Trophoblast cell (in vitro differentiated cells and primary cell): ENCODE results near the gene OLFM1.

ENCODE experiments used
- DNase-seq, 2 donors: peaks; one replicate each; pipeline ENCODE4 v3.0.0-alpha.2; 2016
- H2AFZ ChIP-seq: 2 replicates; pipeline ENCODE4 v1.6.1; 2013; ENCODE audit warnings: low read length, moderate library complexity, mild to moderate bottlenecking; ENCODE audit not compliant: insufficient read depth, poor library complexity
- H2AK5ac ChIP-seq: 2 replicates; pipeline ENCODE4 v1.6.1; 2013; ENCODE audit warnings: mild to moderate bottlenecking, low read length
- H2BK120ac ChIP-seq: 2 replicates; pipeline ENCODE4 v1.6.1; 2013; ENCODE audit warnings: low read length, mild to moderate bottlenecking, moderate library complexity; ENCODE audit not compliant: insufficient read depth, poor library complexity
- H2BK12ac ChIP-seq: 2 replicates; pipeline ENCODE4 v1.6.1; 2013; ENCODE audit warnings: mild to moderate bottlenecking, low read length, moderate library complexity
- H2BK5ac ChIP-seq: 2 replicates; pipeline ENCODE4 v1.6.1; 2013; ENCODE audit warnings: low read length, low read depth, moderate library complexity, mild to moderate bottlenecking; ENCODE audit not compliant: poor library complexity
- H3K14ac ChIP-seq: 2 replicates; pipeline ENCODE4 v1.6.1; 2013; ENCODE audit warnings: mild to moderate bottlenecking, low read length
- H3K18ac ChIP-seq: 2 replicates; pipeline ENCODE4 v1.6.1; 2013; ENCODE audit warnings: mild to moderate bottlenecking, low read length
- H3K23ac ChIP-seq: 2 replicates; pipeline ENCODE4 v1.6.1; 2013; ENCODE audit warnings: low read length
- H3K27ac ChIP-seq: 2 replicates; pipeline ENCODE4 v1.5.1; 2013; ENCODE audit warnings: low read depth, mild to moderate bottlenecking, inconsistent platforms, low read length, moderate library complexity
- H3K27me3 ChIP-seq: 2 replicates; pipeline ENCODE4 v1.6.1; 2013; ENCODE audit warnings: inconsistent platforms, mild to moderate bottlenecking, low read length, moderate library complexity; ENCODE audit not compliant: insufficient read depth
- H3K36me3 ChIP-seq, 2 experiments: 1 replicate in 1 of 2; 2 replicates in 1 of 2; pipeline ENCODE4 v1.6.1; 2013; ENCODE audit warnings: low read length in 2 of 2, mild to moderate bottlenecking in 2 of 2, moderate library complexity in 1 of 2; ENCODE audit not compliant: insufficient read depth in 2 of 2, control insufficient read depth in 1 of 2
- H3K4ac ChIP-seq: 2 replicates; pipeline ENCODE4 v1.6.1; 2013; ENCODE audit warnings: low read depth, mild to moderate bottlenecking, low read length, moderate library complexity
- H3K4me1 ChIP-seq, 2 experiments: 1 replicate in 1 of 2; 2 replicates in 1 of 2; pipeline ENCODE4 v1.6.1; 2013; ENCODE audit warnings: low read length in 2 of 2, mild to moderate bottlenecking in 2 of 2, moderate library complexity in 1 of 2; ENCODE audit not compliant: insufficient read depth in 2 of 2, control insufficient read depth in 1 of 2
- H3K4me2 ChIP-seq: 2 replicates; pipeline ENCODE4 v1.6.1; 2013; ENCODE audit warnings: inconsistent platforms, mild to moderate bottlenecking, low read length, moderate library complexity
- H3K4me3 ChIP-seq: 2 replicates; pipeline ENCODE4 v1.5.1; 2013; ENCODE audit warnings: mild to moderate bottlenecking, low read depth, low read length, inconsistent platforms
- H3K79me1 ChIP-seq: one replicate; pipeline ENCODE4 v1.6.1; 2013; ENCODE audit warnings: low read length
- H3K79me2 ChIP-seq: 2 replicates; pipeline ENCODE4 v1.6.1; 2013; ENCODE audit warnings: low read length, mild to moderate bottlenecking; ENCODE audit not compliant: control insufficient read depth, insufficient read depth, poor library complexity
- H3K9ac ChIP-seq: 2 replicates; pipeline ENCODE4 v1.6.1; 2013; ENCODE audit warnings: mild to moderate bottlenecking, low read length
- H3K9me3 ChIP-seq: 2 replicates; pipeline ENCODE4 v1.6.1; 2013; ENCODE audit warnings: low read depth, mild to moderate bottlenecking, control low read depth, inconsistent platforms, low read length; ENCODE audit not compliant: insufficient read depth
- H4K12ac ChIP-seq: 2 replicates; pipeline ENCODE4 v1.6.1; 2013; ENCODE audit warnings: low read depth, mild to moderate bottlenecking, low read length, moderate library complexity
- H4K8ac ChIP-seq: 2 replicates; pipeline ENCODE4 v1.6.1; 2013; ENCODE audit warnings: low read depth, mild to moderate bottlenecking, low read length, moderate library complexity
- H4K91ac ChIP-seq: one replicate; pipeline ENCODE4 v1.6.1; 2013; ENCODE audit warnings: low read depth, mild to moderate bottlenecking, low read length, moderate library complexity
- WGBS: extraction: QIAGEN DNeasy Blood & Tissue Kit; methylation state at CpG from one replicate; pipeline ENCODE4 v1.1.7; 2013; ENCODE audit warnings: missing lambda C conversion rate; ENCODE audit not compliant: insufficient read length, insufficient coverage; ENCODE audit errors: extremely low coverage; 5-methylcytosine and 5-hydroxymethylcytosine counted together

Gene OLFM1

GRCh38 chr9:135102331-135102730 is 14.9 kb downstream of the OLFM1 start:
- Histone ChIP-seq H4K8ac (no peak overlapping the region), H2BK5ac (no peak overlapping the region), H2BK12ac (no peak overlapping the region), H3K18ac (no peak overlapping the region), H3K4me3 (no peak overlapping the region), H4K91ac (no peak overlapping the region), H3K27ac (no peak overlapping the region), H3K4me2 (no peak overlapping the region), H3K36me3 (no peaks in the 10 kb centered on the region), H3K79me2 (no peaks in the 10 kb centered on the region), H3K23ac (no peak overlapping the region), H3K4me1 (no peaks in the 10 kb centered on the region), H3K9me3 (no peaks in the 10 kb centered on the region), H2AK5ac (no peak overlapping the region), H3K79me1 (no peaks in the 10 kb centered on the region), H3K9ac (no peak overlapping the region), H2BK120ac (no peak overlapping the region), H4K12ac (no peak overlapping the region), H3K27me3 (no peaks in the 10 kb centered on the region), H2AFZ (no peak overlapping the region), H3K14ac (no peak overlapping the region), H3K4ac (no peak overlapping the region)
- DNase-seq, result no peak
- no CpG with 5 or more reads among the region's 12 CpGs for WGBS

GRCh38 chr9:135103001-135103446 is 15.6 kb downstream of the OLFM1 start:
- no CpG with 5 or more reads among the region's 9 CpGs for WGBS

GRCh38 chr9:135103931-135104639 is 16.6 kb downstream of the OLFM1 start:
- no peak overlapping the region for H2AFZ ChIP-seq
- H4K12ac ChIP-seq, result no peak overlapping the region
- H3K9ac ChIP-seq, result no peak overlapping the region

More at GRCh38 chr9:135103001-135103446, 15.6 kb downstream of the OLFM1 start:
- Histone ChIP-seq H3K4me3 (no peak overlapping the region), H3K9ac (no peak overlapping the region), H2BK5ac (no peak overlapping the region), H3K4me2 (no peak overlapping the region), H3K4ac (no peak overlapping the region), H3K18ac (no peak overlapping the region), H3K23ac (no peak overlapping the region), H3K79me1 (no peaks in the 10 kb centered on the region), H2AK5ac (no peak overlapping the region), H2BK120ac (no peak overlapping the region), H2BK12ac (no peak overlapping the region), H3K9me3 (no peaks in the 10 kb centered on the region), H2AFZ (no peak overlapping the region), H4K12ac (no peak overlapping the region), H3K14ac (no peak overlapping the region), H3K4me1 (no peaks in the 10 kb centered on the region), H3K79me2 (no peaks in the 10 kb centered on the region), H3K27ac (no peak overlapping the region), H4K91ac (no peak overlapping the region), H4K8ac (no peak overlapping the region), H3K27me3 (no peaks in the 10 kb centered on the region), H3K36me3 (no peaks in the 10 kb centered on the region)
- DNase-seq, result no peak

GRCh38 chr9:135104761-135105160 is 17.3 kb downstream of the OLFM1 start:
- H2BK120ac ChIP-seq, result no peak overlapping the region
- no peak overlapping the region for H3K23ac ChIP-seq
- H3K79me1 ChIP-seq, result no peaks in the 10 kb centered on the region
- H2AK5ac ChIP-seq, result no peak overlapping the region
- H3K4me1 ChIP-seq, result no peaks in the 10 kb centered on the region
- H4K91ac ChIP-seq, result no peak overlapping the region
- no peaks in the 10 kb centered on the region for H3K27me3 ChIP-seq
- no peak overlapping the region for H2AFZ ChIP-seq
- no peak overlapping the region for H4K12ac ChIP-seq
- no peak overlapping the region for H3K4me2 ChIP-seq
- H3K9ac ChIP-seq, result no peak overlapping the region
- WGBS, result no CpG with 5 or more reads among the region's 12 CpGs
- no peaks in the 10 kb centered on the region for H3K36me3 ChIP-seq
- H3K9me3 ChIP-seq, result no peaks in the 10 kb centered on the region
- no peak overlapping the region for H4K8ac ChIP-seq
- H3K79me2 ChIP-seq, result no peaks in the 10 kb centered on the region
- H2BK5ac ChIP-seq, result no peak overlapping the region
- H3K27ac ChIP-seq, result no peak overlapping the region
- no peak overlapping the region for H3K4ac ChIP-seq
- no peak for DNase-seq
- H3K14ac ChIP-seq, result no peak overlapping the region
- no peak overlapping the region for H3K4me3 ChIP-seq
- no peak overlapping the region for H2BK12ac ChIP-seq
- no peak overlapping the region for H3K18ac ChIP-seq

More at GRCh38 chr9:135103931-135104639, 16.6 kb downstream of the OLFM1 start:
- Histone ChIP-seq H2BK120ac (no peak overlapping the region), H3K36me3 (no peaks in the 10 kb centered on the region), H3K4me2 (no peak overlapping the region), H3K27ac (no peak overlapping the region), H3K18ac (no peak overlapping the region), H3K4ac (no peak overlapping the region), H3K23ac (no peak overlapping the region), H2BK5ac (no peak overlapping the region), H3K4me3 (no peak overlapping the region), H3K79me2 (no peaks in the 10 kb centered on the region), H4K8ac (no peak overlapping the region), H4K91ac (no peak overlapping the region), H3K4me1 (no peaks in the 10 kb centered on the region), H3K27me3 (no peaks in the 10 kb centered on the region), H2BK12ac (no peak overlapping the region), H3K79me1 (no peaks in the 10 kb centered on the region), H3K14ac (no peak overlapping the region), H2AK5ac (no peak overlapping the region), H3K9me3 (no peaks in the 10 kb centered on the region)
- DNase-seq, result no peak
- WGBS, result no CpG with 5 or more reads among the region's 28 CpGs
